Measurements from ENCODE around the gene ZNF611.
"Not testable (repeated sequence)": the region's sequence is repeated elsewhere in the genome, so short reads cannot be mapped to it uniquely, and the experiment has no call there.

Gene ZNF611

GRCh38 chr19:52715902-52716301 lies 18.9 kb downstream of the ZNF611 start:
- not testable (repeated sequence) for DNase-seq

- not testable (repeated sequence) for DNase-seq
Measured at GRCh38 chr19:52715330-52715729, 19.5 kb downstream of the ZNF611 start.

GRCh38 chr19:52713051-52713450 lies 21.8 kb downstream of the ZNF611 start:
- DNase-seq = not testable (repeated sequence)

- not testable (repeated sequence) for DNase-seq
Measured at GRCh38 chr19:52711661-52712060, 23.2 kb downstream of the ZNF611 start.

GRCh38 chr19:52710538-52710937 lies 24.3 kb downstream of the ZNF611 start:
- no peak for DNase-seq

GRCh38 chr19:52705615-52706014 lies 29.2 kb downstream of the ZNF611 start:
- DNase-seq = not testable (repeated sequence)

GRCh38 chr19:52703917-52704316 lies 30.9 kb downstream of the ZNF611 start:
- DNase-seq = no peak

GRCh38 chr19:52700673-52701072 lies 34.2 kb downstream of the ZNF611 start:
- DNase-seq = no peak

GRCh38 chr19:52699555-52699954 lies 35.3 kb downstream of the ZNF611 start:
- DNase-seq = not testable (repeated sequence)

GRCh38 chr19:52695996-52696395 lies 38.8 kb downstream of the ZNF611 start:
- no peak for DNase-seq

- no peak for DNase-seq
Measured at GRCh38 chr19:52694921-52695320, 39.9 kb downstream of the ZNF611 start.

- DNase-seq = not testable (repeated sequence)
Measured at GRCh38 chr19:52694281-52694680, 40.6 kb downstream of the ZNF611 start.

GRCh38 chr19:52692431-52693008 lies 42.3 kb downstream of the ZNF611 start:
- no peak for DNase-seq

- no peak for DNase-seq
Measured at GRCh38 chr19:52691737-52692136, 43.1 kb downstream of the ZNF611 start.

- DNase-seq = no peak
Measured at GRCh38 chr19:52691215-52691610, 43.6 kb downstream of the ZNF611 start.

GRCh38 chr19:52690369-52691214 lies 44.3 kb downstream of the ZNF611 start:
- peak; percentile 88 for DNase-seq

GRCh38 chr19:52689843-52690368 lies 44.9 kb downstream of the ZNF611 start:
- peak; percentile 10 for DNase-seq

GRCh38 chr19:52688925-52689796 lies 45.7 kb downstream of the ZNF611 start:
- not testable (repeated sequence) for DNase-seq

GRCh38 chr19:52688335-52688734 lies 46.5 kb downstream of the ZNF611 start:
- DNase-seq = no peak

GRCh38 chr19:52687684-52688083 lies 47.2 kb downstream of the ZNF611 start:
- no peak for DNase-seq

- no peak for DNase-seq
Measured at GRCh38 chr19:52685811-52686210, 49.0 kb downstream of the ZNF611 start.

- not testable (repeated sequence) for DNase-seq
Measured at GRCh38 chr19:52681216-52681615, 53.6 kb downstream of the ZNF611 start.

GRCh38 chr19:52679598-52679997 lies 55.2 kb downstream of the ZNF611 start:
- no peak for DNase-seq
